Body of pancreas (tissue), 4 donors: Measurements from ENCODE around the gene CHIT1. TPM values are rescaled to one million over a fixed set of nuclear protein-coding genes. Genes with fewer than 3 reads are reported as not detected.

ENCODE experiments used
- ATAC-seq: fragments of 150-250 bp; one replicate; pipeline ENCODE4 v1.9.1; 2016
- DNase-seq, 4 donors: peaks; one replicate each; pipeline ENCODE4 v3.0.0-alpha.2; 2019
- H3K27ac ChIP-seq, 4 donors: fragments of 200-600 bp; sonication (generic); 1 replicate in 3 of 4; 2 replicates in 1 of 4; pipeline versions ENCODE4 v1.5.1 to v1.6.1; 2016 to 2019; ENCODE audit warnings: mild to moderate bottlenecking in 1 of 4, mixed read lengths in 1 of 4, moderate library complexity in 1 of 4
- H3K27me3 ChIP-seq, 2 donors: fragments of 200-600 bp; sonication (generic); one replicate each; pipeline ENCODE4 v1.6.0; 2016; ENCODE audit warnings: mild to moderate bottlenecking in 1 of 2
- H3K36me3 ChIP-seq, 2 donors: fragments of 200-600 bp; sonication (generic); replicated peaks in 1 of 2; 2 replicates each; pipeline ENCODE4 v1.5.1; 2016; ENCODE audit warnings: low read depth in 2 of 2; ENCODE audit not compliant: insufficient read depth in 1 of 2
- H3K4me1 ChIP-seq: fragments of 200-600 bp; sonication (generic); one replicate; pipeline ENCODE4 v1.6.0; 2016
- H3K4me3 ChIP-seq, 2 donors: fragments of 200-600 bp; sonication (generic); 1 replicate in 1 of 2; 2 replicates in 1 of 2; pipeline ENCODE4 v1.5.1; 2016 to 2019
- H3K9me3 ChIP-seq, 3 donors: fragments of 200-600 bp; sonication (generic); 1 replicate in 2 of 3; 2 replicates in 1 of 3; pipeline ENCODE4 v1.5.1; 2016
- POLR2A ChIP-seq, 3 donors: fragments of 450-650 bp; IDR thresholded peaks; one replicate each; pipeline ENCODE4 v1.6.1; 2016; ENCODE audit warnings: antibody characterized with exemption in 3 of 3, mild to moderate bottlenecking in 2 of 3
- WGBS, 2 donors: methylation state at CpG; one replicate each; pipeline ENCODE4 v1.1.5; 2017; 5-methylcytosine and 5-hydroxymethylcytosine counted together
- intact Hi-C: fragments of 100-400 bp; cut with DNase I; formaldehyde crosslinking; loops from one replicate; pipeline ENCODE4 v1.15.1; 2023
- total RNA-seq, 2 donors: library from RNA; depleted of rRNA; stranded (reverse); fragments of >200 nt; gene quantifications; one replicate each; pipeline ENCODE4 v1.1.0, GENCODE V29; 2016
- TF ChIP-seq, protein P1 (sequence below), 7 experiments: fragments of 450-650 bp in 4 of 7; fragments of 200-600 bp in 3 of 7; sonication (generic) in 3 of 7; IDR thresholded peaks; one replicate each; pipeline ENCODE4 v1.5.1; 2016 to 2019; ENCODE audit warnings: antibody characterized with exemption in 7 of 7

CHIT1 gene
- total RNA-seq, 2 donors from 2014 or later, result 0.26 TPM; not detected in 1

DNA sequence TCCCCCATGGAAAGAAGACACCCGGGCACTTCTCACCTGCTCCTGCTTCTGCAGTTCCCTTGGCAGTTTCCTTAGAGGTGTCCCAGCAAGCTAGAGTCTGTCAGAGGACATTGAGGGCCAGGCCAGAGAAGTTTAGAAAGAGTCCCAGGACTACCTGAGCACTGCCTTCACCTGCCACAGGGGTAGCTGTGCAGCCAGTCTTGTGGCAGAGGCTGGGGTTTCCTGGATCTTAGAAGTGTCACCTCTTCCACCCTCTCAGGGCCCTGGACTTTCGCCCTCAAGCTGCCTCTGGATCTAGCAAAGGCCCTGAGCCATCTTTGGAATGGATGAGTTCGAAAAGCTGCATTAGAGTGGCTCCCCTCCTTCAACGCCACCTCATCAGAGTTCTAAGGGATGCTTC is 41.0 kb upstream of the CHIT1 start:
- Histone ChIP-seq H3K9me3 (no peaks in the 10 kb centered on the region), H3K4me3 (no peak overlapping the region), H3K36me3 (no peaks in the 10 kb centered on the region), H3K4me1 (peaks cover 32% of the 10 kb centered on the region), H3K27me3 (no peaks in the 10 kb centered on the region), H3K27ac (no peak overlapping the region)
- ATAC-seq (no peak), DNase-seq (no peak)
- WGBS, 2 donors, result 63 to 87% methylated on average over 4 of the region's 4 CpGs
- TF ChIP-seq, protein P1, sequence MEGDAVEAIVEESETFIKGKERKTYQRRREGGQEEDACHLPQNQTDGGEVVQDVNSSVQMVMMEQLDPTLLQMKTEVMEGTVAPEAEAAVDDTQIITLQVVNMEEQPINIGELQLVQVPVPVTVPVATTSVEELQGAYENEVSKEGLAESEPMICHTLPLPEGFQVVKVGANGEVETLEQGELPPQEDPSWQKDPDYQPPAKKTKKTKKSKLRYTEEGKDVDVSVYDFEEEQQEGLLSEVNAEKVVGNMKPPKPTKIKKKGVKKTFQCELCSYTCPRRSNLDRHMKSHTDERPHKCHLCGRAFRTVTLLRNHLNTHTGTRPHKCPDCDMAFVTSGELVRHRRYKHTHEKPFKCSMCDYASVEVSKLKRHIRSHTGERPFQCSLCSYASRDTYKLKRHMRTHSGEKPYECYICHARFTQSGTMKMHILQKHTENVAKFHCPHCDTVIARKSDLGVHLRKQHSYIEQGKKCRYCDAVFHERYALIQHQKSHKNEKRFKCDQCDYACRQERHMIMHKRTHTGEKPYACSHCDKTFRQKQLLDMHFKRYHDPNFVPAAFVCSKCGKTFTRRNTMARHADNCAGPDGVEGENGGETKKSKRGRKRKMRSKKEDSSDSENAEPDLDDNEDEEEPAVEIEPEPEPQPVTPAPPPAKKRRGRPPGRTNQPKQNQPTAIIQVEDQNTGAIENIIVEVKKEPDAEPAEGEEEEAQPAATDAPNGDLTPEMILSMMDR (IDR thresholded peaks at IDR 0.05), result no peak
- TF ChIP-seq POLR2A (IDR thresholded peaks at IDR 0.05), result no peak
- intact Hi-C loops, result no loop called here

DNA sequence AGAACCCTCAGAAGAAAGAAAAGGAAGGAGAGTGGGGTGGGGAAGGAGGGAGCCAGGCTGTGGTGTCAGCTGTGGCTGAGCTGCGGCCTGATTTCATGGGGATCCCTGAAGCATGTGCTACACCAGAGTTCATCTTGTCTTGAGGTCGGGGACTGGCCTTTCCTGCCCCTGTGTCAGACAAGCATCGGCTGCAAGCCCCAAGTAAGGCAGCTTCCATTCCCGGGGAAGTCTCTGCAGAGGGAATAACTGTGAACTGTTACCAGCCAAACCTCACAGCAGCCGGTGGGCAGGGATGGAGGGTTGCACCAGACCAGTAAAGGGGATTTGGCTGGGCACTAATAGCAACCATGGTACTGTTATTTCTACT is 40.2 kb upstream of the CHIT1 start:
- H3K27ac ChIP-seq, result no peak overlapping the region
- H3K36me3 ChIP-seq, result no peaks in the 10 kb centered on the region
- intact Hi-C loops, result loop anchor here (5.0 kb wide), 2 partner anchors 208 to 223 kb away; partner anchors contain the start of genes OPTC and PRELP
- no peak for TF ChIP-seq POLR2A (IDR thresholded peaks at IDR 0.05)
- TF ChIP-seq, protein P1 (IDR thresholded peaks at IDR 0.05), result no peak
- H3K27me3 ChIP-seq, result no peaks in the 10 kb centered on the region
- no peaks in the 10 kb centered on the region for H3K9me3 ChIP-seq
- WGBS, 2 donors, result 54 to 55% methylated on average over 4 to 5 of the region's 5 CpGs
- no peak for ATAC-seq
- DNase-seq, result no peak
- no peak overlapping the region for H3K4me3 ChIP-seq
- peaks cover 26% of the 10 kb centered on the region for H3K4me1 ChIP-seq

DNA sequence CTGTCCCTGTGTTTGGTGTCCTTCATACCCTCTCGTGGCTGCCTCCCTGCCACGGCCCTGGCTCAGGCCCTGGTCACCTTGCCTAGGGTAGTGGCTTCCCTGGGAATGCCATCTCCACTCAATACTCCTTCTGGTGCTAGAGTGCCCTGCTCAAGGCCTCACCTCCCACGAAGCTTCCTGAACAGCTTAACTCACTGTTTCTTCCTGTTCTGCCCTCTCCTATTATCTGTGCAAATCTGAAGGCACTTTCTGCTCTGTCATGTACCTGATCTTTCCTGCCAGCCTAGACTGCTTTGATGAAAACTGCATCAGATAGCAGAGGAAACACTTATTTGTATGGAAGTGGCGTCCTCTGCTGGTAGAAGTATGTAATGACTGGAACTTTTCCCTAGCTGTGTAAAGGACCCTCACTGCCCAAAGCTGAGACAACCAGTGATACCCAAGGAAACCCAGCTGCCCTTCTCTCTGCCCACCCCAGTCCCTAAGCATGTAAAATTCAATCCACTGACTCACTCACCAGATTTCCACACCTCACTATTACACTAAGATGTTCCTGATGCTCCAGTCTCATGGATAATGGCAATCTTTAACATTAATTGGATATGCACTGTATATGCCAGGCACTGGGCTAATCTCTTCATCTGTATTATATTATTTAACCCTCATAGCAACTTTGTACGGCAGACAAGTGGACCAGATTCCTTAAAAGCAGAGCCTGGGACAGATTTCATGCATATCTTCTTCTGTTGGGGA is 39.6 kb upstream of the CHIT1 start:
- peak in 3 of 4 donors; percentile 43 to 68 (median 49) for DNase-seq
- 14 to 20% methylated on average over 5 of the region's 5 CpGs for WGBS, 2 donors
- ATAC-seq, result peak; percentile 5
- Histone ChIP-seq H3K4me1 (peaks cover 21% of the 10 kb centered on the region), H3K4me3 (no peak overlapping the region), H3K27ac (no peak overlapping the region), H3K27me3 (no peaks in the 10 kb centered on the region), H3K9me3 (no peaks in the 10 kb centered on the region), H3K36me3 (no peaks in the 10 kb centered on the region)
- TF ChIP-seq POLR2A (IDR thresholded peaks at IDR 0.05), result no peak
- TF ChIP-seq, protein P1 (IDR thresholded peaks at IDR 0.05), result peak; percentile 82 to 94 (median 89)
- intact Hi-C loops, result loop anchor here (5.0 kb wide), 2 partner anchors 208 to 223 kb away; partner anchors contain the start of genes OPTC and PRELP

DNA sequence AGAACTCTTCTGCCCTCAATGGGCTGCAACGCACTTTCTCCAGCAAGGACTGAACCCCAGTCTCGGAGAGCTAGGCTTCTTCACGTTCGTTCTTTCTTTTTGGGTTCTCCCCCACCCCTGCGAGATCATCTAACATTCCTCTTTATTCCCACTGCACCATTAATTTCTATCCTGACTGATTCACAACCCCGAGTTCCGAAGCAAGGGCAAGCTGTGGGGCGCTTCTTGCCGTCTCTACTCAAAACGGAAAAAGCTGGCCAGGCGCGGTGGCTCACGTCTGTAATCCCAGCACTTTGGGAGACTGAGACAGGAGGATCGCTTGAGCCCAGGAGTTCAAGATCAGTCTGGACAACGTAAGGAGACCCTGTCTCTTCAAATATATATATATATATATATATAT is 38.4 kb upstream of the CHIT1 start:
- TF ChIP-seq, protein P1 (IDR thresholded peaks at IDR 0.05), result no peak
- no peak for TF ChIP-seq POLR2A (IDR thresholded peaks at IDR 0.05)
- DNase-seq (no peak), ATAC-seq (no peak)
- no peaks in the 10 kb centered on the region for H3K36me3 ChIP-seq
- WGBS, 2 donors, result 44 to 48% methylated on average over 14 to 15 of the region's 15 CpGs
- H3K4me3 ChIP-seq, result no peak overlapping the region
- peak overlapping the region in 3 of 4 donors; percentile 50 to 74 (median 70) for H3K27ac ChIP-seq
- no peaks in the 10 kb centered on the region for H3K9me3 ChIP-seq
- intact Hi-C loops, result loop anchor here (5.0 kb wide), 2 partner anchors 209 to 224 kb away; partner anchors contain the start of genes OPTC and PRELP
- peaks cover 9% of the 10 kb centered on the region for H3K4me1 ChIP-seq
- H3K27me3 ChIP-seq, result no peaks in the 10 kb centered on the region
